ENCODE results near the gene ZFAND3.

DNA sequence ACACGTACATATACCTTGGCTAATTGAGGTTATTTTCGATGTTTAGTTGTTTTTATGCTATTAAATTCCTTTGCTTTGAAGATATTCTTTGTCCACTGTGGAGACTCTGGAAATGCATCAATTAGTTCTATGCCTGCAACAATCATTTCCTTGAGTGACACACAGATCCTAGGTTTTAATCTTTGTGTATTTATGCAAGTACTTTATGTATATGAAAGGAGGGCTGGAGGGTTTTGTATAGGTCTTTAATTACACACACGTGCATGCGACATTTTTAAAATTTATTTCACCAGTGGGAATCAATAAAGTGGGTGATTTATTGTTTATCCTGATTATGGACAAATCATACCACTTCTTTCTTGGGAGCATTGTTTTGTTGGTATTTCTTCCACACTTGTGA, 57.3 kb downstream of the ZFAND3 start:
- TF ChIP-seq POLR2A (IDR thresholded peaks at IDR 0.05) (no peak), EP300 (IDR thresholded peaks at IDR 0.05) (no peak), POLR2AphosphoS5 (IDR thresholded peaks at IDR 0.05) (no peak)
- TF ChIP-seq, protein P1, sequence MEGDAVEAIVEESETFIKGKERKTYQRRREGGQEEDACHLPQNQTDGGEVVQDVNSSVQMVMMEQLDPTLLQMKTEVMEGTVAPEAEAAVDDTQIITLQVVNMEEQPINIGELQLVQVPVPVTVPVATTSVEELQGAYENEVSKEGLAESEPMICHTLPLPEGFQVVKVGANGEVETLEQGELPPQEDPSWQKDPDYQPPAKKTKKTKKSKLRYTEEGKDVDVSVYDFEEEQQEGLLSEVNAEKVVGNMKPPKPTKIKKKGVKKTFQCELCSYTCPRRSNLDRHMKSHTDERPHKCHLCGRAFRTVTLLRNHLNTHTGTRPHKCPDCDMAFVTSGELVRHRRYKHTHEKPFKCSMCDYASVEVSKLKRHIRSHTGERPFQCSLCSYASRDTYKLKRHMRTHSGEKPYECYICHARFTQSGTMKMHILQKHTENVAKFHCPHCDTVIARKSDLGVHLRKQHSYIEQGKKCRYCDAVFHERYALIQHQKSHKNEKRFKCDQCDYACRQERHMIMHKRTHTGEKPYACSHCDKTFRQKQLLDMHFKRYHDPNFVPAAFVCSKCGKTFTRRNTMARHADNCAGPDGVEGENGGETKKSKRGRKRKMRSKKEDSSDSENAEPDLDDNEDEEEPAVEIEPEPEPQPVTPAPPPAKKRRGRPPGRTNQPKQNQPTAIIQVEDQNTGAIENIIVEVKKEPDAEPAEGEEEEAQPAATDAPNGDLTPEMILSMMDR (IDR thresholded peaks at IDR 0.05), result no peak

Measured in upper lobe of left lung (tissue), 4 donors.